Stimulated activated CD8-positive, alpha-beta memory T cell treated with anti-CD3 and anti-CD28 coated beads, Interleukin-12 subunit alpha, Interleukin-12 subunit beta, amount 100 ng/mL, for 1 hour (primary cell): ENCODE results near the gene KRTAP10-6.
"Not testable (repeated sequence)": the region's sequence is repeated elsewhere in the genome, so short reads cannot be mapped to it uniquely, and the experiment has no call there.

Experiments
- DNase-seq: peaks from one replicate; pipeline ENCODE4 v3.0.0-alpha.2; 2020; ENCODE audit warnings: low read depth

KRTAP10-6 gene

GRCh38 chr21:44557491-44558328 lies 34.6 kb downstream of the KRTAP10-6 start:
- DNase-seq: no peak

- DNase-seq: no peak
Measured at GRCh38 chr21:44556879-44557278, 35.4 kb downstream of the KRTAP10-6 start.

DNA sequence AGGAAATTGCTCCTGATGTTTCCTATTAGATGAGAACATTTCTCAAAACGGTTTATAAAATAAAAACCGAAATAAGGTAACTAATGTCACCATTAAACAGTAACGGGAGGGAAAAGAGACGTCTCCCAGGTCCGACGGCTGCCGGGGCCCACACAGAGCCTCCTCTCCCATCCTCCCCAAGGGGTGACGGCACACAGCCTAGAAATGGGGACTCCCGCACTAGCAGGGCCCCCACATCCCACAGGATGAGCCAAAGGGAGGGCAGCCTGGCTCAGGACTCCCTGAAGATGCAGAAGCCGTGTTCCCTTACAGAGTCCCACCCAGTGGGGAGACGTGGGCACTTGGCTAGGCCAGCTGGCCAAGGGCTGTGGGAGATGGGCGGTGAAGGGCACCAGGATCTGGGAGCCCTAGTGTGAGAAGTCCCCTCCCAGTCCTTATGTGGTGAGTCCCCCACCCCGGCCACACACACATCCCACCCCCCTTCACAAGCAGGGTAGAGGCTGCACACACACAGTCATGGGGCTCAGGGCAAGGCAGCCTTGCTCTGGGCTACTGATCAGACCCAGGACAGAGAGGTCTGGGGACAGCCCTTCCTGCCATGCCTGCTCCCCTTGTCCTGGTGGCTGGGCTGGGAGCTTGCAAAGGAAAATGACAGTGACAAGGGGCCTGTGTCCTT lies 37.0 kb downstream of the KRTAP10-6 start:
- DNase-seq: no peak

- no peak for DNase-seq
Measured at GRCh38 chr21:44552681-44553080, 39.6 kb downstream of the KRTAP10-6 start.

DNA sequence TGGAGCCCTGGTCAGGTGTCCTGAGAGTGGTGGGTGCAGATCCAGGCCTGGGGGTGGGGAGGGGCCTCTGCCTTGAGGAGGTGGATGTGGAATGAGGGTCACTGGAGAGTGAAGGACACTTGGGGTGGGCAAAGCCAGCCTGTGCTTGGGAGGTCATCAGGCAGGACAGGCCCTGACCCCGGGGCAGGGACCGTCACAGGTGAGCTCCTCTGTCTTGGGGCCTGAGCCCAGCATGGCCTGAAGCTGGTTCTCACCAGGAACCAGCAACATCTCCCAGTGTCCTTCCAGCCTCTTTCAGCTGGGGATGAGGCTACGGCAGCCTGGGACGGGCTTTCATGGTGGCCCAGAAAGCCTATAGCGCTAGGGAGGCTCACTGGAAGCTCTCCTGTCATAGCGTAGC lies 40.2 kb downstream of the KRTAP10-6 start:
- DNase-seq: no peak

- no peak for DNase-seq
Measured at GRCh38 chr21:44551340-44551961, 40.9 kb downstream of the KRTAP10-6 start, which contains the start of gene KRTAP10-2. KRTAP10-2 (minus strand) TSS chr21:44551505; CDS start chr21:44551458, 47 bp downstream.

DNA sequence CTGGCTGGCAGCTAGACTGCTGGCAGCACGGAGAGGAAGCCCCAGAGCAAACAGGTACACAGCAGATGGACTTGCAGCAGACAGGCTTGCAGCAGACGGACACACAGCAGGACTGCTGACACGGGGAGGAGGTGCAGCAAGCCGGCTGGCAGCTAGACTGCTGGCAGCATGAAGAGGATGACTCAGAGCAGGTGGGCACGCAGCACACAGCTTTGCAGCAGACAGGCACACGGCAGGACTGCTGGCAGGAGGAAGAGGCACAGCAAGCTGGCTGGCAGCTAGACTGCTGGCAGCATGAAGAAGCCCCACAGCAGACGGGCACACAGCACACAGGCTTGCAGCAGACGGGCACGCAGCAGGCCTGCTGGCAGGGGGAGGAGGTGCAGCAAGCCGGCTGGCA lies 41.5 kb downstream of the KRTAP10-6 start:
- DNase-seq: no peak

DNA sequence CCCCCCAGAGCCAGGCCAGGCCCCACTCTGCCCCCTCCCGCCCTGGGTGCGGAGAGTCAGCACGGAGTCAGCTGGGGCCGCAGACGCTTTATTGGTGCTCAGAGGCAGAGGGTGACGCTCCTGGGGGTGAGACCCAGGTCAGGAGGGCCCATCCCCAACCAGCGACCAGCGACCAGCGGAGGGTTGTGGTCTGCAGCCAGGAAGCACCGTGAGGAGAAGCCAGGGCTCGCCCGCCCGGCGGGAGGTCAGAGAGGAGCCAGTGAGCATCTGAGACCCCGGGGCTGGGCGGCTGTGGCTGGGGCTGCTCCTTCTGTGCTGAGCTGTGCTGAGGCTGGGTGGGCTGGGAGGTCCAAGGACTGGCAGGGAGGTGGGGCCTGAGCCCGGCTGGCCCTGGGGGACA lies 42.0 kb downstream of the KRTAP10-6 start:
- not testable (repeated sequence) for DNase-seq

DNA sequence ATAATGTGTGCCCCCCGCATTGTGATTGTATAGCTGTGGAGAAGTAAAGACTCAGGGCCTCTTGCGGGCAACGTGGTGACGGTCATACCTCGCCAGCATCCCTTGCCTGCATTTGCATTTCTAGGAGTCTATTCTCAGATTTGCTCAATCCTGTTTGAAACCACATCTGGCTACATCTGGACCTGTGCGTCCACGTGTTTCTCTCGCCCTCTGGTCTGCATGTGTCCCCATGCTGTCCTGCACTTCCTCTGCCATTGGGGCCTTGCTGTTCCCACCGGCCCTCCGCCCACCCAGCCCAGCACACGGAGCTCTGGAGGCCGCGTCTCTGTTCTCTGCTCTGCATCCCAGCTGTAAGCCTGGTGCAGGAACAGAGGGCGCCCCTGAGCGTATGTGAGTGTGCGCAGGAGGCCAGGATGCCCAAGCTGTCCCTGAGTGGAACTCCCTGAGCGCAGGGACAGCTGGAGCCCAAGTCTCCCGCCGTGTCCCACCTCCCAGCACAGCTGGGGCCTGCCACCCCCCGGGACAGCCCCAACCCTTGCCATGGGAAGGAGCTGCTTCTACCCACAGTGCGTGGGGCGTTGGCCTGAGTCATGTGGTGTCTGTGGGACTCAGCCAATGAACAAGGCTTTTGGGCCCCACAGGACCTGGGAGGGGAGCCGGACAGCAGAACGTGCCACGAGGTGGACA lies 42.6 kb downstream of the KRTAP10-6 start:
- DNase-seq: no peak

DNA sequence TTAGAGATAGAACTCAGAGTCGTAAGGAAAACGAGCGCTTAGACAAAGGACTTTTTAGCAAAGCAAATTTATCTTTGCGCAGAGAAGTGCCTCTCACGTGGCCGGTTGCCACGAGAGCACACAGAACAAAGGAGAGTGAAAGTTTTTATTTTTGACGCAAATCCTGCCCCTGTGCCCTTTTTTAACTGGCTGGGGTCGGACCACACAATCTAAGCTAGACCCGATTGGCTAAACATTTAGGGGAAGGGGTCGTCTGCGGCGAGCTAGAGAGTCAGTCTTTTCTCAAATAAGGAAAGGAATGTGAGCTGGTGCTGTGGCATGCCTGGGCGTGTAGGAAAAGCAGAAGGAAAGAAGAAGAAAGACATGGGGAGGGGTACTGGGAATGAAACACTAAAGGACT lies 43.4 kb downstream of the KRTAP10-6 start:
- DNase-seq: no peak

DNA sequence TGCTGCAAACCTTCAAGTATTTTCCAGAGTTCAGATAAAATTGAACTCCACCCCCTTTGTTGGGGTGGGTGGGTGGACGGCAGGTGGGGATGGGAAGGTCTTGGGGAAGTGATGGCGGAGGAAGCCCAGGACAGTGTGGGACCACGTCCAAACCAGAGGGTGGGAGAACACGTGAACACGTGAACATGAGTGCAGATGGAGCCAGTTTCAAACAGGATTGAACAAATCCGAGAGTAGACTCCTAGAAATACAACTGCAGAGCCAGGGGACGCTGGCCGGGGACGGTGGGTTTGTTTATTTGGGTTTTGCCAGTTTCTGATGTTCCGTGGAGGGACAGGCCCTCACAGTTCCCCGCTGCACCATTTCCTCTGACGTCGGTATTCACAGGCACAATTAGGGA lies 43.9 kb downstream of the KRTAP10-6 start:
- no peak for DNase-seq

DNA sequence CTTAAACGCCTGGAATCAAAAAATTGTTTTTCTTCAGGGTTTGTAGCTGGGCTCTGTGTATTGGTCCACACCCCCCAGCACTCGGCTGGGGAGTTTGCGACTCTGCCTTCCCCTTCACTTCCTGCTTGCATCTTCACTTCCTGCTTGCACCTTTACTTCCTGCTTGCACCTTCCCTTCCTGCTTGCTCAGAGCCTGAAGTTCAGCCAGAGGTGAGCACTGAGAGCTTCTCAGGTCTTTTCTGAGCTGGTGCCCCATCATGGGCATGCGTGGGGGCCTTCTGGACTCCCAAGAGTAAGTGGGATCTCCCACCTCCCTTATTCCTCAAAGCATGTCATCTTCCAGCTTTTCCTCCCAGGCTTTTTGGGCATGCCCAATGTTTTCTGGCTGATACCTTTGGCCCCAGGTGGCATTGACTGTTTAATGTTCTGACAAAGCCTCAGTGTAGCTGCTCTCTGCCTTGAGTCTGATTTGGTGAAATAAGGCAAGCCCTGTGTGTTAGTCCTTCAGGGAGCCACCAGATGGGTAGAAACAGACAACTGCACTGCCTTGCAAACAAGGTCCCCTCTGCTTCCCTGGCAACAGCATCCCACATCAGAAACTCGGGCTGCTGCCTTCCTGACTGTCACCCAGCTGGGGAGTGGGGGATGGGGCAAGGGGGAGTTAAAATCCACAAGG lies 44.5 kb downstream of the KRTAP10-6 start:
- DNase-seq: no peak

DNA sequence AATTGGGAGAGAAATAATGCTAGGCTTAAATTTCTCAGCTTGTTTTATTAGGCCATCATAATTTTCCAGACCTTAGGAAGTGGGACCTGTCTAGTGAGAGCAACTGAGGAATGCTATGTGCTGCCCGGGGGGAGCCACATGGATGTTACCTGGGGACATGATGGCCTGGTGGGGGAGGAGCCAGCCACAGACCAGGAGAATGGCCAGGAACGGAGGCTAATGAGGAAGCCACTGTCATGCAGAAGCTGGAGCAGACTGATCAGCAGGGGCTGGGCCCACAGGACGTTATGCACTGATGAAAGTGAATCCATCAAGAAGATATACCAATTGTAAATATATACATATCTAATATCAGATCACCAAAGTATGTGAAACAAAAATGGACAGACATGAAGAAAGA lies 47.7 kb downstream of the KRTAP10-6 start:
- no peak for DNase-seq

DNA sequence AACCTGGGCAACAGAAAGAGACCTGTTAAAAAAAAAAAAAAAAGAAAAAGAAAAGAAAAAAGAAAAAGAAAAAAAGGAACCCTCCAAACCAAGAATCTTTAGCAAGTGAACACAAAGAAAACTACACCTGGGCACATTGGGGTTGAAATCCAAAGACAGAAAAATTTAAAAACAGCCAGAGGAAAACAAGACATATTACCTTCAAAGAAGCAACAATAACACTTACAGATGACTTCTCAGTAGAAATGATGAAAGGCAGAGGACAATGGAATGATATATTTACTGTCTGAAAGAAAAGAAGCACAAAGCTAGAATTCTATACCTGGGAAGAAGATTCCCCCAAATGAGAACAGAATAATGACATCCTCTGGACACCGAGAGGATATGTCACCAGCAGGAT lies 49.6 kb downstream of the KRTAP10-6 start:
- DNase-seq: no peak
